Measurements from ENCODE around the gene CMSS1.

- TF ChIP-seq POLR2A (IDR thresholded peaks at IDR 0.05) (peak in 1 of 2 donors; percentile 26), CTCF (IDR thresholded peaks at IDR 0.05) (no peak)
Measured at GRCh38 chr3:99925584-99926230, 108.0 kb downstream of the CMSS1 start.

All from heart left ventricle (tissue), 13 donors.